CD4-positive, alpha-beta T cell treated with Interleukin-10 for 1 hour (primary cell): ENCODE results near the gene MZT2A.
"Not testable (repeated sequence)": the region's sequence is repeated elsewhere in the genome, so short reads cannot be mapped to it uniquely, and the experiment has no call there.

ENCODE experiments used
- DNase-seq: peaks from one replicate; pipeline ENCODE4 v3.0.0-alpha.2; 2020

Gene MZT2A

DNA sequence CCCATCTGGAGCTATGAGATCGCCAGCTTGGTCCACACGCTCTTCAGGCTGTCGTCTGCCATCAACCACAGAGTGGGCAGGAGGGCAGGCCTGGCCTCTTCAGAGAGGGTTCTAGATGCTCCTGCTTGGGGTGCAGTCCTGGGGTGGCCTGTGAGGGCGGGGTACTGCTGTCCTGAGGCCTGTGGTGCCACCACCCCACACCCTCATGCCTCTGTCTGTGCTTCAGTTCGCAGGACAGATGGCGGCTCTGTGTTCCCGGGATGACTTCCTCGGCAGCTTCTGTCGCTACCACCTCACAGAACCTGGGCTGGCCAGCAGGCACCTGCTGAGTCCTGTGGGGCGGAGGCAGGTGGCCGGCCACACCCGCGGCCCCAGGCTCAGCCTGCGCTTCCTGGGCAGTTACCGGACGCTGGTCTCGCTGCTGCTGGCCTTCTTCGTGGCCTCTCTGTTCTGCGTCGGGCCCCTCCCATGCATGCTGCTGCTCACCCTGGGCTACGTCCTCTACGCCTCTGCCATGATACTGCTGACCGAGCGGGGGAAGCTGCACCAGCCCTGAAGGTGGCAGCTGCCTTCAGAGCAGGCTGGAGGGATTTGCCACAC lies 27.8 kb upstream of the MZT2A start:
- not testable (repeated sequence) for DNase-seq

- DNase-seq = no peak
These were observed 27.3 kb upstream of the MZT2A start for GRCh38 chr2:131519466-131519865.

GRCh38 chr2:131518531-131518930 lies 26.3 kb upstream of the MZT2A start:
- not testable (repeated sequence) for DNase-seq

DNA sequence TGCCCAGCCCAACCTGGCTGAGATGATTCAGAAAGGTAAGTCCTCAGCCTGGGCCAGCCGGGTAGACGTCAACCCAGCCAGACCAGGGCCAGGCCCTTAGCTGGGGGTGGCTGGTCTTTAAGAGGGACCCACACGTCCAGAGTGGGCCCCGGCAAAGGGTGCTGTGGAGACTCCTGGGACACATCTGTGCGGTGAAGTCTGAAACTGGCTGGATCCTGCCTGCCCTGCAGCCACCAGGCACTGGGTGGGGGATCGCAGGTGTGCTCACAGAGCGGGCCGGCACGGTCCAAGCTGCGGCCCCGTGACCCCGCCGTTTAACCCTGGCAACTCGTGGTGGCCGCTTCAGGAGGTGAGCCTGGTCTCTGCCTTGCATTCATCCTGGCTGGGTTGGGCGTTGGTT lies 25.7 kb upstream of the MZT2A start:
- DNase-seq = not testable (repeated sequence)

DNA sequence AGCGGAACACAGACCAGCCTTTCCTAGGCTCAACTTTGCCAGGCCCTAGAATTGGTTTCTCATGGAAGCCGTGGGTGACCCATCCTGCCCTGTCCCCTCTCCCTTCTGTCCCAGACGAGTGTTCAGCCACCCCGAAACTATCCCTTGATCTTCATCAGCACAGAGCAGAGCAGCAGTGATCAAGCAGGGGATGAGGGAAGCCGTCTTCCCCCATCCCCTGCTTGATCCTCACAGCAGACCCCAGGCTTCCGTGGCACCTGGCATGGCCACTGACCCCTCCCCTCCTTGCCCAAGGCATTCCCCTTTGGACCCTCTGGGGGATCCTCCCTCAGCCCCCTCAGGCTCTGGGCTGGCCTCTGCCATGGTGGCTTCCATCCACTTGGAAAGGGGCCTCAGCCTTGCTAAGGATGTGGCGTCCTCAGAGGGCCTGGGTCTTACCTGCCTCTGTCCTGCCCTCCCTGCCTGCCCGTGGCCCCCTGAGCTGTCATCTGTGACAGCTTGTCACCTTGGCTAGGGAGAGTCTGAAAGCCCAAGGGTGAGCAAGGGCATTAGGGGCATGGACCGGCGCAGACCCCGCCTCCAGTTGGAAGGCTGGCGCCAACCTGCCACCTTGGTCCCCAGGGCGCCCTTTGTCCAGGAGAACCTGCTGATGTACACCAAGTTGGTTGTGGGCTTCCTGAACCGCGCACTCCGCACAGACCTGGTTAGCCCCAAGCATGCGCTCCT lies 25.1 kb upstream of the MZT2A start:
- no peak for DNase-seq

DNA sequence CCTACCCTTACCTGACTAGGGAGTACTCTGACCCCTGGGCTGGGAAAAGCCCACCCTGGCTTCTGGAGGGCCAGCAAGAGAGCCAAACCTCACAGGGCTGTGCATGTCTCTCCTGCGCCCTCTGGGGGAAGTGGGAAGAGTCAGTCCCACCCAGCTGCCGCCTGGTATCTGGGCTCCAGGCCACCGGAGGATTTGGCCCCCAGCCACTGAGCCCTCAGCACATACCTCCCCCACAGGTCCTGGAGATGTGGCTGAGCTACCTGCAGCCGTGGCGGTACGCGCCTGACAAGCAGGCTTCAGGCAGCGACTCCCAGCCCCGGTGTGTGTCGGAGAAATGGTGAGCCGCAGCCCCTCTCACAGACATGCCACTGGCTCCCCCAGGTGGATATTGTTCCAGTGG lies 24.4 kb upstream of the MZT2A start:
- DNase-seq = not testable (repeated sequence)

- no peak for DNase-seq
These were observed 23.8 kb upstream of the MZT2A start for GRCh38 chr2:131516011-131516410.

- not testable (repeated sequence) for DNase-seq
These were observed 23.0 kb upstream of the MZT2A start for GRCh38 chr2:131515235-131515634.

- DNase-seq = not testable (repeated sequence)
These were observed 22.4 kb upstream of the MZT2A start for GRCh38 chr2:131514408-131515166.

DNA sequence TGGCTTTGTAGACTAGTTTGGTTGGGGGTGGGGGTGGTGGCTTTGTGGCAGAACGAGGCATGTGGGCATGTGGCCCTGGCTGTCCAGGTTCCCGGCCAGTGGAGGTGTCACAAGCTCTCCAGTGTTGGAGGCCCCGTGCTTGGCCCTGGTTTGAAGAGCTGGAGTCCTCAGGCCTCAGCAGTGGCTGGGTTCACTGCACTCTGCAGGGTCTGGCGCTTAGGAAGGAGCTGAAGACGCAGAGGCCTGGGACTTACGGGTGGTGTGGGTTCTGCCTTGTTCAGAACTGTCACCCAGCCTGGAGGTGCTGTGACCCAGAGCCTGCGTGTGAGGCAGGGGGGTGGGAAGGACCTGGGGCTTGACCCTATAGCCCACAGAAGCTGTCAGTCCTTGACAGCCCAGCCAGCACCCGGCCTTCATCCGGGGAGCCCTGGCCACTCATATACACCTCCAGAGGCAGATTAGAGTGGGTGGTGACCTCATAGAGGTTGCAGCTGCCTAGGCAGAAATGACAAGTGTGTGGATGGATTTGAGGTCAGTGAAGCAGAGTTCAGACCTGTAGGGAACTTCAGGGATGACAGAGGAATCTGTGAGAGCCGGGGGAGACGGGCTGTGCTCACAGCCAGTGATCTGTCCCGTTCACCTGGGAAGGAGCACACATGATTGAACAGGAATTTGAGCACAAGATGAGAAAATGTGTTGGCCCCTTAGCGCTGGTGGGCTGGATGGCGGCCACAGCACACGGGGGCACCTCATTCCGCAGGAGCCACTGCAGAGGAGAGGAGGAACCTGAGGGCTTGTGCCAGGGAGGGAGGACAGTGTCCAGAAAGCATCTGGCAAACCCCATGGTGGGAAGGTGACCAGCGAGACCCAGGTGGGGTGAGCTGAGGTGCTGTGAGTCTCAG lies 20.0 kb upstream of the MZT2A start:
- DNase-seq = not testable (repeated sequence)

GRCh38 chr2:131511291-131511968 lies 19.2 kb upstream of the MZT2A start:
- not testable (repeated sequence) for DNase-seq

DNA sequence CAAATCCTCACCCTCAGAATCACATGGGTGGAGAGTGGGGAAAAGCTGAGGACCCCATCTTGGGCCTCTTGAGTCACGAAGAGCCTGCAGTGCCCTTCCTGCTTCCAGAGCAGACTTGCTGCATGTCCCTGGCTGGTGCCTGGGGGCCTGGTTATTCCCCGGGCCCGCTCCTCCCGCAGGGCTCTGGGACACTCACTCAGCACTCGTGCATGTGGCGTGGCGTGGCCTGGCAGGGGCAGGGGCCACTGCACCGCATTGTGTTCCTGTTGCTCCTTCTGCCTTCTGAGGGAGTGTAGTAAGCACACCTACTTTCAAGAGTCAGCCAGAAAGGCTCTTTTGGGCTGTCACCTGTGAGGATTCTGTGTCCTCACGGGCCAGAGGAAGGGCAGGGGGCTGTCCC lies 17.4 kb upstream of the MZT2A start:
- DNase-seq = no peak

DNA sequence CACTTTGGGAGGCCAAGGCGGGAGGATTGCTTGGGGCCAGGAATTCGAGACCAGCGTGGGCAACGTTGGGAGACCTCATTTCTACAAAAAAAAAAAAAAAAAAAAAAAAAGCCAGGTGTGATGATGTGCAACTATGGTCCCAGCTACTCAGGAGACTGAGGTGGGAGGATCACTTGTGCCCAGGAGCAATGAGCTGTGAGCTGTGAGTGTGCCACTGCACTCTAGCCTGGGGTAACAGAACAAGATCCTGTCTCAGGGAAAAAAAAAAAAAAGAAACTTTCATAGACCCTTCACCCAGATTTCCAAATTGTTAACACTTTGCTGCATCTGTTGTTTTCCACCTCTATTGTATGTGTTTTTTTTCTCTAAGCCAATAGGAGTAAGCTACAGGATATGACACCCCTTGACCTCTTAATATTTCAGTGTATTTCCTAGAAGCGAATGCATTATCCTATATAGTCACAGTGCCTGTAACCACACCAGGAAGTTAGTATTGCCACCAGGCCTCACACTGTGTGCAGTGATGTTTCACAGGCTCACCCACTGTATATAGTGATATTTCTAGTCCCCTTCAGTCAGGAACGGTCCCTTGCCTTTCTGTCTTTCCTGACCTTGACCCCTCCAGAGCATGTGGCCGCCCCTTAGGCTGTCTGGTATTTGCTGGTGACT lies 12.0 kb upstream of the MZT2A start:
- not testable (repeated sequence) for DNase-seq

GRCh38 chr2:131503587-131503986 lies 11.4 kb upstream of the MZT2A start:
- DNase-seq = not testable (repeated sequence)

- not testable (repeated sequence) for DNase-seq
These were observed 6.2 kb upstream of the MZT2A start for GRCh38 chr2:131498321-131498973.

DNA sequence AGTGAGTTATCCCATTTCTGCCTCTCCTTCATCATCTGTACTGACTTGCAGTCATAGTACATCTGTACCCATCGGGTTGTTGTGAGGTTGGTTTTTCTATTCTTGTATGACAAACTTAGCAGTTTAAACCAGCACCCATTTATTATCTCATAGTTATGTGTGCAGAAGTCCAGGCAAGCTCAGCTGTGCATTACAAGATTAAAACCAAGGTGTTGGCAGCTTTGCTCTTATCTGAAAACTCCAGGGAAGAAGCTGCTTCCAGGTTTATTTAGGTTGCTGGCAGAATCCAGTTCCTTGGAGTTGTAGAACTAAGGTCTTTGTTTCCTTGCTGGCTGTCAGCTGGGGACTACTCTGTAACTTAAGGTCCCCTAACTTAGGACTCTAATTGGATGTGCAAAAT lies 3.3 kb upstream of the MZT2A start:
- DNase-seq = not testable (repeated sequence)

- DNase-seq = no peak
These were observed 1.2 kb upstream of the MZT2A start for GRCh38 chr2:131493199-131493968.

DNA sequence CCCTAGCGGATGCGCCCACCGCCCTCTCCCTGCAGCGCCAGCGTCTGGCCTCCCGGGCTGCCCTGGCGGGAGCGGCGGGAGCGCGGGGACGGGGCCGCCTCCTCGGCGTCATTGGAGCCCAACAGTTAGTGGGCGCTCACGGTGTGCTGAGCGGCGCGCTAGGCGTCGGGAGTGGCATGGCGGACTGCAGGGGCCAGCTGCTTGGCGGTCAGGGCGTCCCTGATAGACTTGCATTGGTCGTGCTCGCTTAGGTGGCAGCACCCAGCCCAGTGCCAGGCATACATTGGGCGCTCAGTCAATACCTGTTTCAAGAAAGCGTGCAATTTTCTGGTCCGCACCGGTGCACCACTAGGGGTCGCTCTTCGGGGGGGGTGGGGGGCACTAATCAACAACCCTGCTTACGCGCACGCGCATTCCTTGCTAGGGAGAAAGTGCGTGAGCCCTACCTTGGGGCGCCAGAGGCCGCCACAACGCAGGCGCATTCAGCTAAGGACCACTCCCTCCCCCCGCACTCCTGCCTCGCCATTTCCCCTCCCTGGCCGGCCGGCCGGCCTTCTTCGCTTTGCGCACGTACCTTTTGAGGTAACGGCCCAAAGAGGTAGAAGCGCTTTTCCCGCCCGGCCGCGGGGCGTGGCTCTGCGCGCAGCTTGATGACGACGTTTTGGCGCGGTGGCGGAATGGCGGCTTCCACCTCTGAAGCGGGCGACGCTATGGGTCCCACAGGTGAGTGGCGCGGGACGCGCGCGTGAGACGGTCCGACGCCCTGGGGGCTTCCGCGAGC lies 411 bp upstream of the MZT2A start:
- DNase-seq = peak; percentile 93

DNA sequence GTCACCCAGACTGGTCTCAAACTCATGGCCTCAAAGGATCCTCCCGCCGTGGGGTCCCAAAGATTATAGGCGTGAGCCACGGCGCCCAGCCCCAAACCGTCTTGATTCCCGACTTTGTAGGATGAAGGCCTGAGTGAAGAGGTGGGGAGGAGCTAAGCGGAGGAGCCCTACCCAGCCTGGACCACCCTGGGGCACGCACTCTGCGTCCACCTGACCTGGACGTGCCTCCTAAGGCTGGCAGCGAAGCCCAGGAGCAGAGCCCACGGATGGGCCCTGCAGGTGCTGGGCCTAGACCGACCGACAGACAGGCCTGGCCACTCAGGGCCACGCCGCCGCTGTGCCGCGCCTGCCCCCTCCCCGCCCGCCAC lies 744 bp downstream of the MZT2A start:
- DNase-seq = not testable (repeated sequence)
